WI38 (cell line): ENCODE results near the gene ATG4A.

ENCODE experiments used
- H3K4me3 ChIP-seq: 2 replicates; pipeline ENCODE4 v1.5.1; 2011; ENCODE audit warnings: low read depth, mild to moderate bottlenecking, control low read depth, low read length
- CTCF ChIP-seq: IDR thresholded peaks from 2 replicates; pipeline ENCODE4 v1.5.1; 2012; ENCODE audit warnings: low read depth, mild to moderate bottlenecking, control low read depth, low read length

The ATG4A gene

DNA sequence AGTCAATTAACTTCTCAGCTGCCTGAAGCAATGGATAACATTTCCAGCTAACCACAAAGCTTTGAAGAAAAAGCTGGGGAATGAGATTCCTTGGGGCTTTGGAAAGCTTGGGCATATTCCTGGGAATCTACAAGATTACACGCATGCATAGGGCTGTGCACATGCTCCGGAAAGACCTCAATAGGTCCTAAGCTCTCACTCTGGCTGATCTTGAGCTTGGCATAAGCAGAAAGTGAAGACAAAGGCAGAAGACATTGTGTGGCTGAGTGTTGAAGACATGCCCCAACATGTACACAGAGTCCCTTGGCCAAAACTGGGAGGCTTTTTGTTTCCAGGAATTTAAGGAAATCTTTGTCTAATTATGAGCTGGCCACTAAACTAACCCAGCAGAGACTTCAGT is 31.2 kb downstream of the ATG4A start:
- TF ChIP-seq CTCF = no peak
- no peak overlapping the region for H3K4me3 ChIP-seq

DNA sequence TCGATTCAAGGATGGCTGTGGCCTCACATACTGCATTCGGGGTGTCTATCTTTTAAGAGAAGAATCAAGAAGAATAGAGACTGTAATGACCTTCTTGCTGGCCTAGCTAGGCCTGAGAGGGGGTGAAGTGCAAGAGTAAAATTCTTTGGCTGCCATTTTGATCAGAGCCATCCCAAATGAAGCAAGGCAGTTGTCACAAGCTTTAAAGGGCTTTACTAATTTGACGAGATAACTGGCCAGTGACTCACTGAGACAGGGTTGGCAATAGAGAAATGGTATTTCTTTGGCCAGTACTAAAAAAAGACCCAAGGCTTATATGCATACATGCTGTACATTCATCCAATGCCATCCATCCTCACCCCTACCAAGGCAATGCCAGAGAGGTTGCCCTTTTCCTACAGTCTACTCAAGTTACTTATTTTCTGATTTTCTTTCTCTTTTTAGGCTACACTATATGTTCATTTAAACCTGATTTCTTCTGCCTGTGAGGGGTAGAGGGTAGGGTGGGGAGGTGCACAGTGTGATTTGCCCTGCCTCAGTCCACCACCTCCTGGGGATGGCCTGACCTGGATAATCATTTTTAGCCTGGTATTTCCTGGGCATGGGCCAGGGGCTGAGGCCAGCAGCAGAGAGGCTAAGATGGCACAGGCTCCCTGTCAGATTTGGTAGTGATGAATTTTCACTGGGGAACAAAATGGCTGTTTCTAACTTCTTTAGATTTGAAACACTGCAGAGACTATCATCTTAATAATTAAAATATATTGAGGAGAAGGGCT is 32.2 kb downstream of the ATG4A start:
- TF ChIP-seq CTCF = no peak
- no peak overlapping the region for H3K4me3 ChIP-seq

GRCh38 chrX:108126661-108127060 is 35.1 kb downstream of the ATG4A start:
- H3K4me3 ChIP-seq = no peak overlapping the region

GRCh38 chrX:108127152-108127551 is 35.6 kb downstream of the ATG4A start:
- no peak overlapping the region for H3K4me3 ChIP-seq
- no peak for TF ChIP-seq CTCF

More at GRCh38 chrX:108126661-108127060, 35.1 kb downstream of the ATG4A start:
- no peak for TF ChIP-seq CTCF

GRCh38 chrX:108130889-108131288 is 39.3 kb downstream of the ATG4A start:
- H3K4me3 ChIP-seq = no peak overlapping the region
- no peak for TF ChIP-seq CTCF

DNA sequence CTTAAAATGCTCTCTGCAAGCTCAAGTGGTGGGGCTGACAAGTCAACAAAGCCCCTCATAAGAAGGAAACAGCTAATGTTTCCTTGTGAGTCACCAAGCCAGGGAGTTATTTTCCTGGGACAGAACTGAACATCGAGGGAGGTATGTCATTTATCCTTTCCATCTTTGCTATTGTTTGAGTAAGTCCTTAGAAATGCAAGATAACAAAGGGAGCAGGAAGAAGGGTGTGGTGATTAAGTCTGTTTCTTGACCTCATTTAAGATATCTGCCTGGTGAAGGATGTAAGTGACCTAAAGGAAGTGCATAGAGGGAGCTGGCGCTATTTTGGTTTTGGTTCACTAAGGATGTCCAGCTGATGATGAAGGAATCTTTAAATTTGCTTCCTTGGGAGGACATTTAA is 39.9 kb downstream of the ATG4A start:
- no peak for TF ChIP-seq CTCF
- no peak overlapping the region for H3K4me3 ChIP-seq

DNA sequence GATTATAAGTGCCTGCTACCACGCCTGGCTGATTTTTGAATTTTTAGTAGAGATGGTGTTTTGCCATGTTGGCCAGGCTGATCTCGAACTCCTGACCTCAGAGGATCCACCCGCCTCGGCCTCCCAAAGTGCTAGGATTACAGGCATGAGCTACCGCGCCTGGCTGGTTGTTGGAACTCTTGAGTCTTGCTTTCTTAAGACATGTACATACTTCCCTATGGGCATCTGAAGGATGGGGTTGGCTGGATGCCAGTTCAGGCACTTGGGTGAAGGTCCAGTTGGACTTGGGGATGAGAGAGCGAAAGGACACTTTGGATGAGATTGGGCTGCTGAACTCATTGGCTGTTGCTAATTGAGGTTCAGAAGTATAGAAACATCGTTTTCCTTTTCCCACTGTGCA is 40.5 kb downstream of the ATG4A start:
- no peak overlapping the region for H3K4me3 ChIP-seq
- TF ChIP-seq CTCF = no peak
